IMR-90 (cell line): ENCODE measurements around the gene NEDD4L. TPM values are rescaled to one million over a fixed set of nuclear protein-coding genes. Genes with fewer than 3 reads are reported as not detected.

ENCODE experiments used
- ATAC-seq: fragments of 200-7000 bp; cut with Tn5 transposase; 2 replicates; pipeline ENCODE4 v1.9.1; 2020; ENCODE audit warnings: low read depth, mild to moderate bottlenecking, moderate library complexity
- BruUV-seq: library from RNA; stranded (reverse); fragments of 400-500 nt; replicated peaks from 2 replicates; lab custom pipeline; 2021; lab: Mats Ljungman, UMichigan
- CTCF ChIA-PET: fragments of 300-600 bp; formaldehyde crosslinking; extraction: SDS; loops from one replicate; lab custom pipeline; 2021; ENCODE audit warnings: antibody characterized with exemption; lab: Yijun Ruan, JAX
- POLR2A ChIA-PET: fragments of 300-600 bp; sonication (Branson Sonifier 250); formaldehyde crosslinking; loops from one replicate; lab custom pipeline; 2022; ENCODE audit warnings: antibody characterized with exemption; ENCODE audit not compliant: unreplicated experiment; lab: Charles Lee
- DNase-seq: peaks from one replicate; pipeline ENCODE4 v3.0.0; 2013
- H2AFZ ChIP-seq: replicated peaks from 2 replicates; pipeline ENCODE3; 2013; ENCODE audit warnings: low read length, mild to moderate bottlenecking; ENCODE audit not compliant: poor library complexity
- H2AK5ac ChIP-seq: 2 replicates; pipeline ENCODE4 v1.6.1; 2013; ENCODE audit warnings: low read depth, low read length, inconsistent platforms
- H2AK9ac ChIP-seq: replicated peaks from 2 replicates; pipeline ENCODE3; 2013; ENCODE audit warnings: mild to moderate bottlenecking, low read depth, low read length, moderate library complexity; ENCODE audit not compliant: poor library complexity
- H2BK120ac ChIP-seq: 2 replicates; pipeline ENCODE4 v1.6.1; 2013; ENCODE audit warnings: low read depth, low read length, inconsistent platforms
- H2BK15ac ChIP-seq: 3 replicates; pipeline ENCODE4 v1.6.1; 2013; ENCODE audit warnings: low read depth, low read length, inconsistent platforms
- H2BK20ac ChIP-seq: 2 replicates; pipeline ENCODE4 v1.6.1; 2013; ENCODE audit warnings: low read depth, mild to moderate bottlenecking, inconsistent platforms, low read length, moderate library complexity
- H2BK5ac ChIP-seq: 2 replicates; pipeline ENCODE4 v1.6.1; 2013; ENCODE audit warnings: mild to moderate bottlenecking, low read depth, low read length, inconsistent platforms; ENCODE audit not compliant: poor library complexity, severe bottlenecking
- H3K14ac ChIP-seq: replicated peaks from 2 replicates; pipeline ENCODE4 v1.6.1; 2013; ENCODE audit warnings: low read depth, low read length, inconsistent platforms
- H3K18ac ChIP-seq: 2 replicates; pipeline ENCODE4 v1.6.1; 2013; ENCODE audit warnings: low read depth, low read length, control low read depth
- H3K23ac ChIP-seq: 2 replicates; pipeline ENCODE4 v1.6.1; 2013; ENCODE audit warnings: low read depth, low read length, inconsistent platforms
- H3K27ac ChIP-seq: 2 replicates; pipeline ENCODE4 v1.5.1; 2013; ENCODE audit warnings: mild to moderate bottlenecking, control low read depth, low read length; ENCODE audit not compliant: insufficient read depth
- H3K27me3 ChIP-seq: 2 replicates; pipeline ENCODE4 v1.6.1; 2013; ENCODE audit warnings: low read length; ENCODE audit not compliant: control insufficient read depth, insufficient read depth
- H3K36me3 ChIP-seq: 2 replicates; pipeline ENCODE4 v1.6.1; 2013; ENCODE audit warnings: low read length, mixed read lengths; ENCODE audit not compliant: control insufficient read depth, insufficient read depth
- H3K4ac ChIP-seq: 2 replicates; pipeline ENCODE4 v1.6.1; 2013; ENCODE audit warnings: low read depth, low read length, inconsistent platforms
- H3K4me1 ChIP-seq: 2 replicates; pipeline ENCODE4 v1.6.1; 2013; ENCODE audit warnings: low read length, mixed read lengths; ENCODE audit not compliant: control insufficient read depth, insufficient read depth
- H3K4me2 ChIP-seq: 2 replicates; pipeline ENCODE4 v1.6.1; 2013; ENCODE audit warnings: low read depth, mild to moderate bottlenecking, control low read depth, low read length, moderate library complexity
- H3K4me3 ChIP-seq: 2 replicates; pipeline ENCODE4 v1.5.1; 2013; ENCODE audit warnings: low read depth, mild to moderate bottlenecking, control low read depth, low read length, moderate library complexity; ENCODE audit not compliant: insufficient read depth
- H3K56ac ChIP-seq: 2 replicates; pipeline ENCODE4 v1.6.1; 2013; ENCODE audit warnings: low read length, inconsistent platforms; ENCODE audit not compliant: insufficient read depth; ENCODE audit errors: extremely low read depth
- H3K79me1 ChIP-seq, 2 experiments: 2 replicates each; pipeline ENCODE4 v1.6.1; 2013; ENCODE audit warnings: low read length in 2 of 2, inconsistent platforms in 1 of 2, low read depth in 1 of 2
- H3K9ac ChIP-seq: 2 replicates; pipeline ENCODE4 v1.6.1; 2013; ENCODE audit warnings: low read depth, low read length, control low read depth
- H3K9me1 ChIP-seq: 2 replicates; pipeline ENCODE4 v1.6.1; 2013; ENCODE audit warnings: low read length, inconsistent platforms; ENCODE audit not compliant: insufficient read depth
- H3K9me3 ChIP-seq: 2 replicates; pipeline ENCODE4 v1.6.1; 2013; ENCODE audit warnings: low read length; ENCODE audit not compliant: control insufficient read depth, insufficient read depth
- H4K20me1 ChIP-seq: 2 replicates; pipeline ENCODE4 v1.6.1; 2013; ENCODE audit warnings: low read length, inconsistent platforms; ENCODE audit not compliant: insufficient read depth
- H4K5ac ChIP-seq: 2 replicates; pipeline ENCODE4 v1.6.1; 2013; ENCODE audit warnings: mild to moderate bottlenecking, low read depth, low read length, control low read depth
- H4K8ac ChIP-seq, 2 experiments: 2 replicates each; pipeline ENCODE4 v1.6.1; 2013; ENCODE audit warnings: low read depth in 2 of 2, low read length in 2 of 2, control low read depth in 1 of 2, inconsistent platforms in 1 of 2
- H4K91ac ChIP-seq: 2 replicates; pipeline ENCODE4 v1.6.1; 2013; ENCODE audit warnings: low read depth, low read length, inconsistent platforms; ENCODE audit not compliant: insufficient read depth
- BHLHE40 ChIP-seq: fragments of 150-350 bp; IDR thresholded peaks from 2 replicates; pipeline ENCODE4 v1.6.1; 2016; ENCODE audit warnings: mild to moderate bottlenecking, low read depth, low read length
- CEBPB ChIP-seq: IDR thresholded peaks from 2 replicates; pipeline ENCODE4 v1.6.1; 2012; ENCODE audit warnings: low read depth, low read length, improper control_type of control experiment
- CHD1 ChIP-seq: IDR thresholded peaks from 2 replicates; pipeline ENCODE4 v1.6.1; 2012; ENCODE audit warnings: low read depth, low read length, improper control_type of control experiment
- FOS ChIP-seq: fragments of 150-350 bp; IDR thresholded peaks from 2 replicates; pipeline ENCODE4 v1.6.1; 2016; ENCODE audit warnings: low read depth, low read length
- MAFK ChIP-seq: IDR thresholded peaks from 2 replicates; pipeline ENCODE4 v1.6.1; 2012; ENCODE audit warnings: low read depth, low read length, improper control_type of control experiment
- MAZ ChIP-seq: IDR thresholded peaks from 2 replicates; pipeline ENCODE4 v1.6.1; 2012; ENCODE audit warnings: low read depth, mild to moderate bottlenecking, low read length, improper control_type of control experiment, moderate library complexity, borderline replicate concordance
- MXI1 ChIP-seq: IDR thresholded peaks from 2 replicates; pipeline ENCODE4 v1.6.1; 2012; ENCODE audit warnings: low read depth, mild to moderate bottlenecking, low read length, moderate library complexity, borderline replicate concordance
- NFE2L2 ChIP-seq: fragments of 150-350 bp; IDR thresholded peaks from 2 replicates; pipeline ENCODE4 v1.6.1; 2016; ENCODE audit warnings: low read depth, mild to moderate bottlenecking, low read length
- POLR2A ChIP-seq: IDR thresholded peaks from 2 replicates; pipeline ENCODE4 v1.6.1; 2012; ENCODE audit warnings: mild to moderate bottlenecking, low read depth, low read length
- RAD21 ChIP-seq: IDR thresholded peaks from 2 replicates; pipeline ENCODE4 v1.6.1; 2012; ENCODE audit warnings: low read length, improper control_type of control experiment
- RCOR1 ChIP-seq: IDR thresholded peaks from 2 replicates; pipeline ENCODE4 v1.6.1; 2012; ENCODE audit warnings: mild to moderate bottlenecking, low read length, improper control_type of control experiment; ENCODE audit not compliant: insufficient replicate concordance
- RFX5 ChIP-seq: IDR thresholded peaks from 2 replicates; pipeline ENCODE4 v1.8.0; 2012; ENCODE audit warnings: low read depth, mild to moderate bottlenecking, low read length, moderate library complexity
- SMC3 ChIP-seq: fragments of 150-350 bp; IDR thresholded peaks from 2 replicates; pipeline ENCODE4 v1.6.1; 2016; ENCODE audit warnings: low read depth, mild to moderate bottlenecking, antibody characterized with exemption, low read length, moderate library complexity
- WGBS, 2 experiments: methylation state at CpG; one replicate each; pipeline versions ENCODE4 v1.1.5 to v1.1.7; 2013; ENCODE audit warnings: missing lambda C conversion rate in 2 of 2; ENCODE audit not compliant: insufficient read length in 1 of 2; ENCODE audit errors: extremely low coverage in 2 of 2; 5-methylcytosine and 5-hydroxymethylcytosine counted together
- dilution Hi-C: fragments of 300-500 bp; cut with HindIII; formaldehyde crosslinking; loops from one replicate; pipeline ENCODE4 v1.14.3; 2018; ENCODE audit warnings: low sequenced_read_pairs; ENCODE audit not compliant: unreplicated experiment
- in situ Hi-C: fragments of 300-500 bp; cut with MboI; formaldehyde crosslinking; loops from 3 replicates; pipeline ENCODE4 v1.14.3; 2019; ENCODE audit warnings: low sequenced_read_pairs, inconsistent platforms, mixed read lengths
- intact Hi-C: fragments of 100-400 bp; cut with micrococcal nuclease; formaldehyde crosslinking; loops from 2 replicates; pipeline ENCODE4 v1.10.0; 2022
- polyA plus RNA-seq, 3 experiments: library from polyadenylated mRNA; depleted of rRNA; stranded (reverse); fragments of >200 nt; gene quantifications; 2 replicates each; pipeline ENCODE4 v1.2.3, GENCODE V29; 2012; ENCODE audit warnings: low replicate concordance in 1 of 3
- total RNA-seq: library from RNA; depleted of rRNA; stranded (reverse); fragments of >200 nt; gene quantifications from 2 replicates; pipeline ENCODE4 v1.2.3, GENCODE V29; 2012
- TF ChIP-seq, protein P1 (sequence below): fragments of 150-350 bp; IDR thresholded peaks from 2 replicates; pipeline ENCODE4 v1.6.1; 2017; ENCODE audit warnings: mild to moderate bottlenecking, antibody characterized with exemption, low read length, low read depth
- TF ChIP-seq, protein P2 (sequence below): fragments of 150-350 bp; IDR thresholded peaks from 2 replicates; pipeline ENCODE4 v1.6.1; 2016; ENCODE audit warnings: low read depth, mild to moderate bottlenecking, low read length, moderate library complexity, borderline replicate concordance
- TF ChIP-seq, protein P3 (sequence below): conservative IDR thresholded peaks from 2 replicates; pipeline ENCODE4 v1.5.1; 2012; ENCODE audit warnings: mild to moderate bottlenecking, low read depth, low read length, improper control_type of control experiment

Gene NEDD4L
- total and polyA plus RNA-seq, 2 of the 4 experiments (the other 2 are of a cell fraction) = 10.0 to 10.9 TPM

DNA sequence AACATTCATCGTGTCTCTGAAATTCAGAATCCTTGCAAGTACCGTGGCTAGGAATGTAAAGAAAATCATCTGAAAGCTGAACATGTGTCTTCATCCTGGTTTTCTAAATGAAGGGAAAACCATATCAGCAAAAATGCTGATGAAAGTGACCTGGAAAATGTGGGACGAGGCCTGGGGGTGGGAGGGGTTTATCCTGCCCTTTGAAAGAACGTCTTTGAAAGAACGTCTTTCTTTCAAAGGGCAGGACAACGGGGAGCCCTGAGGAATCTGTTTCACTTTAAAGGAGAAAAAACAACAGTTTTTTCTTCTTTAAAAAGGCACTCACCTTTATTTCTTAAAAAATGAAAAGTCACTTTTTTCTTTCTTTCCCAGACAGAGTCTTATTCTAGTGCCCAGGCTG is 399.6 kb downstream of the NEDD4L start:
- Histone ChIP-seq H3K79me1 (no peaks in the 10 kb centered on the region), H3K23ac (no peak overlapping the region), H3K27me3 (0 out of 2 replicates have a peak, but pooled peaks cover 5% of the 10 kb centered on the region), H3K27ac (no peak overlapping the region), H2AK9ac (no peak overlapping the region), H3K18ac (no peak overlapping the region), H2AFZ (no peak overlapping the region), H3K9ac (no peak overlapping the region), H4K5ac (no peak overlapping the region), H3K4me1 (peaks cover 3% of the 10 kb centered on the region), H2AK5ac (no peak overlapping the region), H2BK15ac (no peak overlapping the region), H2BK120ac (no peak overlapping the region), H3K56ac (no peak overlapping the region), H2BK5ac (no peak overlapping the region), H2BK20ac (no peak overlapping the region), H3K9me1 (no peaks in the 10 kb centered on the region), H3K9me3 (no peaks in the 10 kb centered on the region), H4K20me1 (no peaks in the 10 kb centered on the region), H4K8ac (no peak overlapping the region), H3K36me3 (no peaks in the 10 kb centered on the region), H3K4me3 (no peak overlapping the region), H3K4me2 (no peak overlapping the region), H3K4ac (no peak overlapping the region), H3K14ac (no peak overlapping the region), H4K91ac (no peak overlapping the region)
- WGBS, 2 experiments = 80% methylated on average over 2 of the region's 6 CpGs; no CpG with 5 or more reads in 1 of the 2 experiments
- CTCF ChIA-PET = no interaction called here
- in situ Hi-C loops (no loop called here), dilution Hi-C loops (no loop called here), intact Hi-C loops (no loop called here)
- TF ChIP-seq FOS = no peak
- no peak for TF ChIP-seq SMC3
- no peak for TF ChIP-seq RCOR1
- no peak for TF ChIP-seq RFX5
- no peak for TF ChIP-seq RAD21
- TF ChIP-seq, protein P1, sequence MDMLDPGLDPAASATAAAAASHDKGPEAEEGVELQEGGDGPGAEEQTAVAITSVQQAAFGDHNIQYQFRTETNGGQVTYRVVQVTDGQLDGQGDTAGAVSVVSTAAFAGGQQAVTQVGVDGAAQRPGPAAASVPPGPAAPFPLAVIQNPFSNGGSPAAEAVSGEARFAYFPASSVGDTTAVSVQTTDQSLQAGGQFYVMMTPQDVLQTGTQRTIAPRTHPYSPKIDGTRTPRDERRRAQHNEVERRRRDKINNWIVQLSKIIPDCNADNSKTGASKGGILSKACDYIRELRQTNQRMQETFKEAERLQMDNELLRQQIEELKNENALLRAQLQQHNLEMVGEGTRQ = no peak
- TF ChIP-seq MXI1 = no peak
- TF ChIP-seq CHD1 = no peak
- TF ChIP-seq, protein P2, sequence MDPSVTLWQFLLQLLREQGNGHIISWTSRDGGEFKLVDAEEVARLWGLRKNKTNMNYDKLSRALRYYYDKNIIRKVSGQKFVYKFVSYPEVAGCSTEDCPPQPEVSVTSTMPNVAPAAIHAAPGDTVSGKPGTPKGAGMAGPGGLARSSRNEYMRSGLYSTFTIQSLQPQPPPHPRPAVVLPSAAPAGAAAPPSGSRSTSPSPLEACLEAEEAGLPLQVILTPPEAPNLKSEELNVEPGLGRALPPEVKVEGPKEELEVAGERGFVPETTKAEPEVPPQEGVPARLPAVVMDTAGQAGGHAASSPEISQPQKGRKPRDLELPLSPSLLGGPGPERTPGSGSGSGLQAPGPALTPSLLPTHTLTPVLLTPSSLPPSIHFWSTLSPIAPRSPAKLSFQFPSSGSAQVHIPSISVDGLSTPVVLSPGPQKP = no peak
- no peak for TF ChIP-seq NFE2L2
- TF ChIP-seq, protein P3, sequence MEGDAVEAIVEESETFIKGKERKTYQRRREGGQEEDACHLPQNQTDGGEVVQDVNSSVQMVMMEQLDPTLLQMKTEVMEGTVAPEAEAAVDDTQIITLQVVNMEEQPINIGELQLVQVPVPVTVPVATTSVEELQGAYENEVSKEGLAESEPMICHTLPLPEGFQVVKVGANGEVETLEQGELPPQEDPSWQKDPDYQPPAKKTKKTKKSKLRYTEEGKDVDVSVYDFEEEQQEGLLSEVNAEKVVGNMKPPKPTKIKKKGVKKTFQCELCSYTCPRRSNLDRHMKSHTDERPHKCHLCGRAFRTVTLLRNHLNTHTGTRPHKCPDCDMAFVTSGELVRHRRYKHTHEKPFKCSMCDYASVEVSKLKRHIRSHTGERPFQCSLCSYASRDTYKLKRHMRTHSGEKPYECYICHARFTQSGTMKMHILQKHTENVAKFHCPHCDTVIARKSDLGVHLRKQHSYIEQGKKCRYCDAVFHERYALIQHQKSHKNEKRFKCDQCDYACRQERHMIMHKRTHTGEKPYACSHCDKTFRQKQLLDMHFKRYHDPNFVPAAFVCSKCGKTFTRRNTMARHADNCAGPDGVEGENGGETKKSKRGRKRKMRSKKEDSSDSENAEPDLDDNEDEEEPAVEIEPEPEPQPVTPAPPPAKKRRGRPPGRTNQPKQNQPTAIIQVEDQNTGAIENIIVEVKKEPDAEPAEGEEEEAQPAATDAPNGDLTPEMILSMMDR = no peak
- TF ChIP-seq MAFK = no peak
- no peak for TF ChIP-seq POLR2A
- TF ChIP-seq CEBPB = no peak
- TF ChIP-seq BHLHE40 = no peak
- TF ChIP-seq MAZ = no peak
- no TSS peak for BruUV-seq
- POLR2A ChIA-PET = no interaction called here
- no peak for DNase-seq
- ATAC-seq = no peak
